B cell (primary cell): Measurements from ENCODE around the gene LURAP1L. TPM values are rescaled to one million over a fixed set of nuclear protein-coding genes. Genes with fewer than 3 reads are reported as not detected.

ENCODE experiments used
- ATAC-seq: fragments of 200-7000 bp; cut with Tn5 transposase; one replicate; pipeline ENCODE4 v1.10.0; 2021; ENCODE audit warnings: low read depth, mild to moderate bottlenecking, moderate number of reproducible peaks, moderate library complexity
- CTCF ChIA-PET: fragments of 350-600 bp; sonication (Branson Sonifier 250); formaldehyde crosslinking; loops from one replicate; lab custom pipeline; 2021; ENCODE audit warnings: antibody characterized with exemption, inconsistent platforms; lab: Charles Lee
- POLR2A ChIA-PET: fragments of 350-600 bp; sonication (Branson Sonifier 250); formaldehyde crosslinking; loops from one replicate; lab custom pipeline; 2021; ENCODE audit warnings: antibody characterized with exemption; lab: Charles Lee
- DNase-seq: peaks from one replicate; pipeline ENCODE4 v3.0.0; 2013
- H2AFZ ChIP-seq: 2 replicates; pipeline ENCODE4 v1.6.1; 2012; ENCODE audit warnings: mild to moderate bottlenecking, low read depth, low read length; ENCODE audit not compliant: insufficient read depth, poor library complexity, severe bottlenecking
- H3K27ac ChIP-seq, 2 donors: 1 replicate in 1 of 2; 2 replicates in 1 of 2; pipeline ENCODE4 v1.5.1; 2012 to 2013; ENCODE audit warnings: low read length in 2 of 2, mild to moderate bottlenecking in 2 of 2, moderate library complexity in 1 of 2
- H3K27me3 ChIP-seq, 4 experiments: fragments of 200-600 bp in 1 of 4; sonication (generic) in 1 of 4; replicated peaks in 1 of 4; 1 replicate in 2 of 4; 2 replicates in 2 of 4; pipeline versions ENCODE4 v1.6.1 to v1.7.0; 2013 to 2016; ENCODE audit warnings: low read length in 3 of 4, mild to moderate bottlenecking in 2 of 4, mixed read lengths in 1 of 4, moderate library complexity in 1 of 4; ENCODE audit not compliant: insufficient read depth in 4 of 4, control insufficient read depth in 3 of 4; ENCODE audit errors: control extremely low read depth in 1 of 4
- H3K36me3 ChIP-seq, 2 experiments: replicated peaks in 1 of 2; 1 replicate in 1 of 2; 2 replicates in 1 of 2; pipeline versions ENCODE4 v1.6.1 to v1.7.1; 2013; ENCODE audit warnings: low read length in 1 of 2; ENCODE audit not compliant: insufficient read depth in 2 of 2, control insufficient read depth in 1 of 2; ENCODE audit errors: control extremely low read depth in 1 of 2, extremely low read depth in 1 of 2
- H3K4me1 ChIP-seq, 2 donors: fragments of 200-600 bp in 1 of 2; sonication (generic) in 1 of 2; 1 replicate in 1 of 2; 2 replicates in 1 of 2; pipeline versions ENCODE4 v1.5.1 to v1.6.1; 2013 to 2017; ENCODE audit warnings: low read length in 2 of 2; ENCODE audit not compliant: control insufficient read depth in 2 of 2, insufficient read depth in 2 of 2
- H3K4me2 ChIP-seq: replicated peaks from 2 replicates; pipeline ENCODE3; 2012; ENCODE audit warnings: mild to moderate bottlenecking, low read depth, low read length; ENCODE audit not compliant: poor library complexity, severe bottlenecking
- H3K4me3 ChIP-seq, 5 experiments: fragments of 200-600 bp in 1 of 5; sonication (generic) in 1 of 5; 1 replicate in 3 of 5; 2 replicates in 2 of 5; pipeline versions ENCODE4 v1.5.1 to v1.7.0; 2011 to 2016; ENCODE audit warnings: low read length in 4 of 5, mild to moderate bottlenecking in 4 of 5, low read depth in 2 of 5, control low read depth in 1 of 5, moderate library complexity in 1 of 5; ENCODE audit not compliant: insufficient read depth in 1 of 5; ENCODE audit errors: control extremely low read depth in 1 of 5, extremely low read depth in 1 of 5
- H3K79me2 ChIP-seq: fragments of 200-600 bp; sonication (generic); one replicate; pipeline ENCODE4 v1.6.0; 2016; ENCODE audit warnings: low read length; ENCODE audit not compliant: control insufficient read depth, insufficient read depth
- H3K9ac ChIP-seq: fragments of 200-600 bp; sonication (generic); 2 replicates; pipeline ENCODE4 v1.6.1; 2017; ENCODE audit warnings: mild to moderate bottlenecking, low read length, moderate library complexity
- H3K9me3 ChIP-seq, 3 donors: one replicate each; pipeline versions ENCODE4 v1.6.1 to v1.7.1; 2013; ENCODE audit warnings: low read length in 2 of 3; ENCODE audit not compliant: control insufficient read depth in 2 of 3, insufficient read depth in 1 of 3; ENCODE audit errors: control extremely low read depth in 1 of 3
- H4K20me1 ChIP-seq: 2 replicates; pipeline ENCODE4 v1.6.0; 2012; ENCODE audit warnings: mild to moderate bottlenecking, low read length; ENCODE audit not compliant: insufficient read depth, control insufficient read depth, poor library complexity, severe bottlenecking
- H3K27ac Mint-ChIP-seq: one replicate; pipeline ENCODE4 v1.8.0; 2021; ENCODE audit warnings: mixed read lengths
- H3K27me3 Mint-ChIP-seq: one replicate; pipeline ENCODE4 v1.8.0; 2021; ENCODE audit warnings: mixed read lengths
- H3K4me1 Mint-ChIP-seq: one replicate; pipeline ENCODE4 v1.8.0; 2021; ENCODE audit warnings: mixed read lengths
- H3K4me3 Mint-ChIP-seq: one replicate; pipeline ENCODE4 v1.8.0; 2021; ENCODE audit warnings: mixed read lengths
- H3K9me3 Mint-ChIP-seq: one replicate; pipeline ENCODE4 v1.8.0; 2022; ENCODE audit warnings: mixed read lengths; ENCODE audit not compliant: insufficient read depth
- EZH2 ChIP-seq: IDR thresholded peaks from 2 replicates; pipeline ENCODE4 v1.6.1; 2012; ENCODE audit warnings: borderline replicate concordance, low read depth, mild to moderate bottlenecking, moderate library complexity, low read length; ENCODE audit not compliant: insufficient read depth, poor library complexity, severe bottlenecking
- WGBS: methylation state at CpG from one replicate; pipeline ENCODE4 v1.1.5; 2013; ENCODE audit warnings: missing lambda C conversion rate; ENCODE audit not compliant: insufficient coverage; 5-methylcytosine and 5-hydroxymethylcytosine counted together
- intact Hi-C: fragments of 100-400 bp; cut with micrococcal nuclease; formaldehyde crosslinking; loops from one replicate; pipeline ENCODE4 v1.10.0; 2022
- polyA plus RNA-seq: library from polyadenylated mRNA; depleted of rRNA; stranded (reverse); fragments of >200 nt; gene quantifications from 2 replicates; pipeline ENCODE4 v1.2.3, GENCODE V29; 2012
- total RNA-seq, 2 donors: library from RNA; stranded (reverse); fragments of 120-200 nt in 1 of 2; gene quantifications; 1 replicate in 1 of 2; 2 replicates in 1 of 2; pipeline versions ENCODE4 v1.2.3 to v1.2.4, GENCODE V29; 2013 to 2022
- TF ChIP-seq, protein P1 (sequence below): fragments of 200-600 bp; IDR thresholded peaks from one replicate; pipeline ENCODE4 v1.8.0; 2022; ENCODE audit warnings: antibody characterized with exemption, mild to moderate bottlenecking

The LURAP1L gene
- total and polyA plus RNA-seq, 2 donors (not counting 1 experiment from before 2014, with no cell fraction given) = not detected

DNA sequence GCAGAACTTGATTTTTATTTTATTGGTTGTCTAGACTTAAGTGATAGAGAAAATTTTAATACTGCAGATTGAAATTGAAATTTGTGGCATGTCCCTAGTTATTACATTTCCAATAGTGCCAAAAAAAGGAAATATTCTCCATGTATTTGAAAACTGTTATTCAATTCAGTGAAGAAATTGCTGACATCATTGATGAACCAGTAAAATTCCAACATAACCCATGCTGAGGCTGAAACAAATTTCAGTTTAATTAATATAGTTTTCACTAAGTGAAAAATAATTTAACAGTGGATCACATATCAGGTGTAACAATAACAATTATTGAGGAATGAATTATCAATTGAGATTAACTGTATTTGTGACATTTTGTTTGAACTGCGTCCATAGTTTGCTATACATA is 38.7 kb downstream of the LURAP1L start:
- ChIA-PET POLR2A (no interaction called here), CTCF (no interaction called here)
- TF ChIP-seq, protein P1, sequence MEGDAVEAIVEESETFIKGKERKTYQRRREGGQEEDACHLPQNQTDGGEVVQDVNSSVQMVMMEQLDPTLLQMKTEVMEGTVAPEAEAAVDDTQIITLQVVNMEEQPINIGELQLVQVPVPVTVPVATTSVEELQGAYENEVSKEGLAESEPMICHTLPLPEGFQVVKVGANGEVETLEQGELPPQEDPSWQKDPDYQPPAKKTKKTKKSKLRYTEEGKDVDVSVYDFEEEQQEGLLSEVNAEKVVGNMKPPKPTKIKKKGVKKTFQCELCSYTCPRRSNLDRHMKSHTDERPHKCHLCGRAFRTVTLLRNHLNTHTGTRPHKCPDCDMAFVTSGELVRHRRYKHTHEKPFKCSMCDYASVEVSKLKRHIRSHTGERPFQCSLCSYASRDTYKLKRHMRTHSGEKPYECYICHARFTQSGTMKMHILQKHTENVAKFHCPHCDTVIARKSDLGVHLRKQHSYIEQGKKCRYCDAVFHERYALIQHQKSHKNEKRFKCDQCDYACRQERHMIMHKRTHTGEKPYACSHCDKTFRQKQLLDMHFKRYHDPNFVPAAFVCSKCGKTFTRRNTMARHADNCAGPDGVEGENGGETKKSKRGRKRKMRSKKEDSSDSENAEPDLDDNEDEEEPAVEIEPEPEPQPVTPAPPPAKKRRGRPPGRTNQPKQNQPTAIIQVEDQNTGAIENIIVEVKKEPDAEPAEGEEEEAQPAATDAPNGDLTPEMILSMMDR = no peak
- no peak for TF ChIP-seq EZH2
- Histone ChIP-seq H3K36me3 (no peaks in the 10 kb centered on the region), H3K4me3 (no peak overlapping the region), H3K9ac (no peak overlapping the region), H3K4me2 (no peak overlapping the region), H2AFZ (no peak overlapping the region), H3K9me3 (no peaks in the 10 kb centered on the region), H3K27ac (no peak overlapping the region), H3K27me3 (no peaks in the 10 kb centered on the region), H4K20me1 (no peaks in the 10 kb centered on the region), H3K79me2 (no peaks in the 10 kb centered on the region), H3K4me1 (no peaks in the 10 kb centered on the region)
- H3K4me3 Mint-ChIP-seq = no peak overlapping the region
- H3K4me1 Mint-ChIP-seq = no peaks in the 10 kb centered on the region
- no peak overlapping the region for H3K27ac Mint-ChIP-seq
- intact Hi-C loops = no loop called here
- no peaks in the 10 kb centered on the region for H3K27me3 Mint-ChIP-seq
- WGBS = no CpG with 5 or more reads among the region's 1 CpG
- ATAC-seq = no peak
- H3K9me3 Mint-ChIP-seq = no peaks in the 10 kb centered on the region
- no peak for DNase-seq

DNA sequence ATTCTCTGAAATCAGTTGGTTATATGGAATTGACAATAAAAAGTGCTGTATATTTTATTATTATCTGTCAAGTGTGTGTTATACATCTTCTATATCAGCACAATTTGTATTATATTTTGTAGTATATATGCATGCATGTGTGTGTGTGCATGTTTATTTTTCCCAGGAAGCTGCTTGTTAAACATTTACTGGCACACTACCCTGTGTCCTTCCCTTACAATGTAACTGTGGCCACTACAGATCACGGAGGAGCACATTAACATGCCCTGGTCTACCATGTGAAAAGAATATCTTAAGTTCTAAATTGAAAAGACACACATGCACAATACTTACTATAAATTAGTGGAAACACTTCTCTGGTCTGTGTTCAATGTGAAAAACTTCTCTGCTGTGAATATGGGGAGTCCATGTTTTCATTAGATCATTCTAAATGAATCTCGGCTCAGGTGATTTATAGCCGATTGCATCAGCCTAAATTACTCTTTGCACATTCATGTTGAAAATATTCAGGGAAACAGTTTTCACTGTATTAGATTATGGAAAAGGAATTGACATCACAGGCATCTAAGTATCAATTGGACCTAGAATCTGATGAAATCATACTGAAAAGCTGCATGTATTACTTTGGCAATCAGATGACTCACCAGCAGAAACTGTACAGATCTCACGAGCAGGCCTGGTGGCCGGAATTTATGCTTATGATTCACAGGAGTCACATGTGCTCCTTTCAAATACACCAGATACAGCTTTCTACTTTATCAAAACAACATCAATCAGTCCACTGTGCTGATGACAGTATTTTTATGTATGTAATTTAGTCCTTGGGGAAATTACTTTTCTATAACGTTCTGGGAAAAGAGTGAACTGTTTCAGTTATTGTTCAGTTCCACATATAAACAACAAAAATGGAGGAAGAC is 39.4 kb downstream of the LURAP1L start:
- Mint-ChIP-seq H3K9me3 (no peaks in the 10 kb centered on the region), H3K4me3 (no peak overlapping the region), H3K4me1 (no peaks in the 10 kb centered on the region), H3K27ac (no peak overlapping the region), H3K27me3 (no peaks in the 10 kb centered on the region)
- TF ChIP-seq, protein P1 = no peak
- TF ChIP-seq EZH2 = no peak
- intact Hi-C loops = no loop called here
- H3K9me3 ChIP-seq = no peaks in the 10 kb centered on the region
- no peak overlapping the region for H2AFZ ChIP-seq
- ChIA-PET CTCF (no interaction called here), POLR2A (no interaction called here)
- H3K9ac ChIP-seq = no peak overlapping the region
- no peaks in the 10 kb centered on the region for H3K36me3 ChIP-seq
- H3K4me3 ChIP-seq = no peak overlapping the region
- H3K27ac ChIP-seq = no peak overlapping the region
- H3K4me2 ChIP-seq = no peak overlapping the region
- H3K27me3 ChIP-seq = no peaks in the 10 kb centered on the region
- ATAC-seq = no peak
- no peaks in the 10 kb centered on the region for H3K79me2 ChIP-seq
- DNase-seq = no peak
- no peaks in the 10 kb centered on the region for H4K20me1 ChIP-seq
- WGBS = 67% methylated on average over 1 of the region's 6 CpGs
- H3K4me1 ChIP-seq = no peaks in the 10 kb centered on the region
